Glomerular endothelial cell (primary cell): ENCODE data around the gene BCOR. TPM values are rescaled to one million over a fixed set of nuclear protein-coding genes. Genes with fewer than 3 reads are reported as not detected.

ENCODE experiments used
- DNase-seq: peaks from one replicate; pipeline ENCODE4 v3.0.0-alpha.2; 2011; ENCODE audit warnings: low read depth, low spot score; ENCODE audit errors: extremely low read depth
- total RNA-seq: library from RNA; depleted of rRNA; stranded (reverse); fragments of >200 nt; gene quantifications from 2 replicates; pipeline ENCODE4 v1.2.3, GENCODE V29; 2015

BCOR gene
- total RNA-seq, 1 donor from 2014 or later, result 30.8 TPM

- no peak for DNase-seq
Observed at GRCh38 chrX:40116925-40117324, 19.2 kb upstream of the BCOR start.

GRCh38 chrX:40112996-40113395 is 15.2 kb upstream of the BCOR start:
- DNase-seq, result no peak

- no peak for DNase-seq
Observed at GRCh38 chrX:40111868-40112267, 14.1 kb upstream of the BCOR start.

- no peak for DNase-seq
Observed at GRCh38 chrX:40109288-40110008, 11.7 kb upstream of the BCOR start.

- DNase-seq, result no peak
Observed at GRCh38 chrX:40108959-40109287, 11.2 kb upstream of the BCOR start.

GRCh38 chrX:40108162-40108958 is 10.6 kb upstream of the BCOR start:
- no peak for DNase-seq

- DNase-seq, result no peak
Observed at GRCh38 chrX:40107291-40108161, 9.8 kb upstream of the BCOR start.

- DNase-seq, result no peak
Observed at GRCh38 chrX:40106676-40107290, 9.0 kb upstream of the BCOR start.

GRCh38 chrX:40105835-40106675 is 8.3 kb upstream of the BCOR start:
- no peak for DNase-seq

- DNase-seq, result no peak
Observed at GRCh38 chrX:40104985-40105834, 7.5 kb upstream of the BCOR start.

GRCh38 chrX:40104630-40104984 is 6.8 kb upstream of the BCOR start:
- DNase-seq, result no peak

GRCh38 chrX:40103565-40104323 is 6.0 kb upstream of the BCOR start:
- DNase-seq, result no peak

- no peak for DNase-seq
Observed at GRCh38 chrX:40102393-40103381, 4.9 kb upstream of the BCOR start.

- no peak for DNase-seq
Observed at GRCh38 chrX:40101430-40101802, 3.7 kb upstream of the BCOR start.

GRCh38 chrX:40100537-40101429 is 3.0 kb upstream of the BCOR start:
- DNase-seq, result no peak

- no peak for DNase-seq
Observed at GRCh38 chrX:40100141-40100536, 2.4 kb upstream of the BCOR start.
